GM12801 (cell line): ENCODE measurements around the gene KCNC1.

Experiments
- TF ChIP-seq, protein P1 (sequence below): IDR thresholded peaks from one replicate; pipeline ENCODE4 v1.5.1; 2011; ENCODE audit warnings: control low read depth; ENCODE audit not compliant: insufficient read length; ENCODE audit errors: extremely low read depth

KCNC1 gene

DNA sequence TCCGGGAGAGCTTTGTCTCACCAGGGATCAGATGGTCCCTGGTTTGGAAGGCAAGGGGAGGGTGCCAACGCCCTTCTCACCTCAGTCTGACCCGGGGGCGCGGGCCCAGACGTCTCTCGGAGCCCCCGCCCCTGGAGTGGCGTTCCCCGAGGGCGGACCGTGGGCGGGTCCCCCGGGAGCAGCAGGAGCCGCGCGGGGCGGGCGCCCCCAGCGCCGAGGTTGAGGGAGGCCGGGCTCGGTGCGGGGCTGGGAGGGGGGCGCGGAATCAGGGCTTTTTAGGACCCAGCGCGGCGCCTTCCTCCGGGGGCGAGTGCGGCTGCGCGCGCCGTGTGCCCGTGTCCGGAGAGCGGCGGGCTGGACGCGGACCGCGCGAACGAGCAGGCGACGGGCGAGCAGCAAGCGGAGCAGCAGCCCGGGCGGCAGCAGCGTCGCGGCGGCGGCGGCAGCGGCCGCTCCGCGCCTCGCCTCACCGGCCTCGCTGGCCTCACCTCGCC is at the start of gene KCNC1:
Gene KCNC1 (plus strand): TSS at position 364 of the 494 bp plus-strand sequence. CDS start 1,222 bp downstream, outside the sequence.
- TF ChIP-seq, protein P1, sequence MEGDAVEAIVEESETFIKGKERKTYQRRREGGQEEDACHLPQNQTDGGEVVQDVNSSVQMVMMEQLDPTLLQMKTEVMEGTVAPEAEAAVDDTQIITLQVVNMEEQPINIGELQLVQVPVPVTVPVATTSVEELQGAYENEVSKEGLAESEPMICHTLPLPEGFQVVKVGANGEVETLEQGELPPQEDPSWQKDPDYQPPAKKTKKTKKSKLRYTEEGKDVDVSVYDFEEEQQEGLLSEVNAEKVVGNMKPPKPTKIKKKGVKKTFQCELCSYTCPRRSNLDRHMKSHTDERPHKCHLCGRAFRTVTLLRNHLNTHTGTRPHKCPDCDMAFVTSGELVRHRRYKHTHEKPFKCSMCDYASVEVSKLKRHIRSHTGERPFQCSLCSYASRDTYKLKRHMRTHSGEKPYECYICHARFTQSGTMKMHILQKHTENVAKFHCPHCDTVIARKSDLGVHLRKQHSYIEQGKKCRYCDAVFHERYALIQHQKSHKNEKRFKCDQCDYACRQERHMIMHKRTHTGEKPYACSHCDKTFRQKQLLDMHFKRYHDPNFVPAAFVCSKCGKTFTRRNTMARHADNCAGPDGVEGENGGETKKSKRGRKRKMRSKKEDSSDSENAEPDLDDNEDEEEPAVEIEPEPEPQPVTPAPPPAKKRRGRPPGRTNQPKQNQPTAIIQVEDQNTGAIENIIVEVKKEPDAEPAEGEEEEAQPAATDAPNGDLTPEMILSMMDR: no peak

- TF ChIP-seq, protein P1: no peak
Observed at GRCh38 chr11:17686231-17686980, 48.2 kb upstream of the KCNC1 start.

- TF ChIP-seq, protein P1: no peak
Observed at GRCh38 chr11:17687946-17688670, 46.5 kb upstream of the KCNC1 start.

GRCh38 chr11:17691550-17691949 is 43.0 kb upstream of the KCNC1 start:
- TF ChIP-seq, protein P1: no peak

DNA sequence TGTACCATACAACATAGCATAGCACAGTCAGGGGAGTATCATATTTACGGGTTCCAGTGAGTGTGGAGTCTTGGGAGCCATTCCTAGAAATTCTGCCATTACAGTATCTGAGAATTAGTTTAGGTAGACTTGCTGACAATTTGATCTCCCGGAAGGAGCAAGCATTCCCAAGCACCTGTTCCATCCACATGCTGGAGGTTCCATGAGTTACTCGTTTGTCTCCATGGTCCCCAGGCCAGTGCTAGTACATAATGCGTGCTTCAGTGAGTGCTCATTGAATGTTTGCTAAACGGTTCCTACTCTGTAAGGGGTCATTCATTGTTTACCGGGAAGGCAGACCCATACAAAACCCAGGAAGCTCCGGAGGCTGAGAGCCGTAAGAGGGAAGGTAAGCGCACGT is 42.6 kb upstream of the KCNC1 start:
- TF ChIP-seq, protein P1: no peak

DNA sequence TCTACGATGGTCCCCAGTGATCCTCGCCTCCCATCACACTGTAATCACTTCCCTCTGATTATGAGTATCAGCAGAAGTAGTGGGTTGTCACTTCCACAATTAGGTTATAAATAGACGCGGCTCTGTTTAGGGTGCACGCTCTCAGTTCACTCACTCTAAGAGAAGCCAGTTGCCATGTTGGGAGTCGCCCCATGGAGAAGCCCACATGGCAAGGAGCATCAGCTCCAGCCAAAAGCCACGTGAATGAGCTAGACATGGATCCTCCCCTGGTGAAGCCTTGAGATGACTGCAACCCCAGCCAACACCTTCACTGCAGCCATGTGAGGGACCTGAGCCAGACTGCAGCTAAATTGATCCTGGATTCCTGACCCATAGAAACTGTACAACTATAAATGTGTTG is 41.6 kb upstream of the KCNC1 start:
- TF ChIP-seq, protein P1: no peak

DNA sequence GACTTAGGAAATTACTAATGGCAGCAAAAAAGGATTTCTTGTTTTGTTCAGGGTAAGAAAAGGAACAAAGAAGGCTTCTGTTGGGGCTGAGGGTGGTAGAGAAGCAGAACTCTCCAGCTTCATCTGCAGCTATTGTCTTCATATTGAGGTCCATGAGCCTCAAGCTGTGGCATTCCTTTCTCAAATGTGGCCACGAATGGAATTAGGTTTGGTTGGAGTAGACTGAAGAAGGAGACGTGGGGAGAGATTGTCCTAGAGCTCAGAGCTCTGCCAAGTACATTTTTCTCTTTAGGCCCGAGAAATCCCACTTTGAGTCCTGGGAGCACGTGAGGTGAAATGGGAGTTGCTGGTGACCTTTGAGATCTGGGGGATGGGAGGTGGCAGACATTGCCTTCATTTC is 41.0 kb upstream of the KCNC1 start:
- TF ChIP-seq, protein P1: no peak
